GM19043 (cell line): ENCODE results near the gene SNAPC5.
"Not testable (repeated sequence)": the region's sequence is repeated elsewhere in the genome, so short reads cannot be mapped to it uniquely, and the experiment has no call there.

Source experiments
- ATAC-seq: cut with Tn5 transposase; IDR thresholded peaks from one replicate; pipeline ENCODE4 v1.9.1; 2021; ENCODE audit warnings: low read depth; ENCODE audit not compliant: unreplicated experiment

Gene SNAPC5

GRCh38 chr15:66497502-66498455 lies at the start of gene SNAPC5:
Gene SNAPC5 (minus strand): TSS chr15:66497762. CDS start chr15:66497731, 31 bp downstream.
- ATAC-seq: peak; percentile 68

GRCh38 chr15:66545255-66545654 lies 47.7 kb upstream of the SNAPC5 start:
- no peak for ATAC-seq

- ATAC-seq: no peak
Observed at GRCh38 chr15:66542896-66543295, 45.3 kb upstream of the SNAPC5 start.

GRCh38 chr15:66535056-66535455 lies 37.5 kb upstream of the SNAPC5 start:
- ATAC-seq: no peak

- no peak for ATAC-seq
Observed at GRCh38 chr15:66524838-66525237, 27.3 kb upstream of the SNAPC5 start.

GRCh38 chr15:66523926-66524325 lies 26.4 kb upstream of the SNAPC5 start:
- ATAC-seq: no peak

- no peak for ATAC-seq
Observed at GRCh38 chr15:66515901-66516322, 18.4 kb upstream of the SNAPC5 start.

- ATAC-seq: no peak
Observed at GRCh38 chr15:66514586-66514985, 17.0 kb upstream of the SNAPC5 start.

GRCh38 chr15:66508293-66508883 lies 10.8 kb upstream of the SNAPC5 start:
- no peak for ATAC-seq

- no peak for ATAC-seq
Observed at GRCh38 chr15:66505818-66506217, 8.3 kb upstream of the SNAPC5 start.

- no peak for ATAC-seq
Observed at GRCh38 chr15:66505430-66505811, 7.9 kb upstream of the SNAPC5 start.

GRCh38 chr15:66504563-66505429 lies 7.2 kb upstream of the SNAPC5 start, which contains the start of the genes RPL4 and ZWILCH:
Gene RPL4 (minus strand): TSS chr15:66504855. CDS start chr15:66504790, 65 bp downstream.
Gene ZWILCH (plus strand): TSS chr15:66505326. CDS start chr15:66505339, 13 bp downstream.
- ATAC-seq: peak; percentile 64

GRCh38 chr15:66503780-66504562 lies 6.4 kb upstream of the SNAPC5 start:
- no peak for ATAC-seq

- ATAC-seq: not testable (repeated sequence)
Observed at GRCh38 chr15:66503041-66503648, 5.6 kb upstream of the SNAPC5 start.

GRCh38 chr15:66502491-66502890 lies 4.9 kb upstream of the SNAPC5 start:
- no peak for ATAC-seq

- not testable (repeated sequence) for ATAC-seq
Observed at GRCh38 chr15:66500346-66500745, 2.8 kb upstream of the SNAPC5 start.

GRCh38 chr15:66498501-66499386 lies 1.2 kb upstream of the SNAPC5 start:
- ATAC-seq: no peak

- no peak for ATAC-seq
Observed at GRCh38 chr15:66496951-66497501, 536 bp downstream of the SNAPC5 start.
